ENCODE measurements around the gene KBTBD8.

- TF ChIP-seq, protein P1, sequence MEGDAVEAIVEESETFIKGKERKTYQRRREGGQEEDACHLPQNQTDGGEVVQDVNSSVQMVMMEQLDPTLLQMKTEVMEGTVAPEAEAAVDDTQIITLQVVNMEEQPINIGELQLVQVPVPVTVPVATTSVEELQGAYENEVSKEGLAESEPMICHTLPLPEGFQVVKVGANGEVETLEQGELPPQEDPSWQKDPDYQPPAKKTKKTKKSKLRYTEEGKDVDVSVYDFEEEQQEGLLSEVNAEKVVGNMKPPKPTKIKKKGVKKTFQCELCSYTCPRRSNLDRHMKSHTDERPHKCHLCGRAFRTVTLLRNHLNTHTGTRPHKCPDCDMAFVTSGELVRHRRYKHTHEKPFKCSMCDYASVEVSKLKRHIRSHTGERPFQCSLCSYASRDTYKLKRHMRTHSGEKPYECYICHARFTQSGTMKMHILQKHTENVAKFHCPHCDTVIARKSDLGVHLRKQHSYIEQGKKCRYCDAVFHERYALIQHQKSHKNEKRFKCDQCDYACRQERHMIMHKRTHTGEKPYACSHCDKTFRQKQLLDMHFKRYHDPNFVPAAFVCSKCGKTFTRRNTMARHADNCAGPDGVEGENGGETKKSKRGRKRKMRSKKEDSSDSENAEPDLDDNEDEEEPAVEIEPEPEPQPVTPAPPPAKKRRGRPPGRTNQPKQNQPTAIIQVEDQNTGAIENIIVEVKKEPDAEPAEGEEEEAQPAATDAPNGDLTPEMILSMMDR (IDR thresholded peaks at IDR 0.05): no peak
- TF ChIP-seq POLR2A (IDR thresholded peaks at IDR 0.05): no peak
Measured at GRCh38 chr3:66986406-66986805, 11.7 kb upstream of the KBTBD8 start.

Measured in heart left ventricle (tissue), 13 donors.